HG02981 (cell line): ENCODE data around the gene CELF5.

Experiments
- ATAC-seq: cut with Tn5 transposase; IDR thresholded peaks from one replicate; pipeline ENCODE4 v1.9.1; 2021; ENCODE audit warnings: mild to moderate bottlenecking, moderate library complexity; ENCODE audit not compliant: unreplicated experiment

CELF5 gene

DNA sequence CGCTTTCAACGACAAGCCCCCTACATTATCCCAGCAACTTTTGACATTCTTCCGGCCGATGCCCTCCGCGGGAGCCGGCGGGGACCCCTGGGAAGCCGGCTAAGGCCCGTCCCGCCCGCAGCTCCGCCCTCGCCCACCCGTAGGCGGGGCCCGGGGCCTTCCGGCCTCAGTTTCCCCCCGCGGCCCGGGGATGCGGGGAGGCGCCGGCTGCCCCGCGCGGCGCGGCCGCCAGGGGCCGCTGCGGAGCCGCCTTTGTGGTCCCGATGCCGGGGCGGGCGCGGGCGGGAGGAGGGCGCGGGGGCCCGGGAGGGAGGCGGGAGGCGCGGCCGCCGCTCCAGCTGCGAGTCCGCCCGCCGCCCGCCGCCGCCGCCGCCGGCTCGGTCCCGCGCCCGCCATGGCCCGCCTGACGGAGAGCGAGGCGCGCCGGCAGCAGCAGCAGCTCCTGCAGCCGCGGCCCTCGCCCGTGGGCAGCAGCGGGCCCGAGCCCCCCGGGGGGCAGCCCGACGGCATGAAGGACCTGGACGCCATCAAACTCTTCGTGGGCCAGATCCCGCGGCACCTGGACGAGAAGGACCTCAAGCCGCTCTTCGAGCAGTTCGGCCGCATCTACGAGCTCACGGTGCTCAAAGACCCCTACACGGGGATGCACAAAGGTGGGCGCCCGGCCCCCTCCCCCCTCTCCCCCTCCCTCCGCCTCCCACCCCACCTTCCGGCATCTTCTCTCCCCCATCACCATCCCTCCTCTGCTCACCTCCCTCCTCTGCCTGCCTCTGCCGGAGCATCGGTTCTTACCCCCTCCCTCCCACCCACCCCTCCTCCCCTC, at the start of gene CELF5:
TSS of gene CELF5 (plus strand) at position 316 of the 823 bp plus-strand sequence. CDS start at position 395, 79 bp downstream.
- no peak for ATAC-seq

DNA sequence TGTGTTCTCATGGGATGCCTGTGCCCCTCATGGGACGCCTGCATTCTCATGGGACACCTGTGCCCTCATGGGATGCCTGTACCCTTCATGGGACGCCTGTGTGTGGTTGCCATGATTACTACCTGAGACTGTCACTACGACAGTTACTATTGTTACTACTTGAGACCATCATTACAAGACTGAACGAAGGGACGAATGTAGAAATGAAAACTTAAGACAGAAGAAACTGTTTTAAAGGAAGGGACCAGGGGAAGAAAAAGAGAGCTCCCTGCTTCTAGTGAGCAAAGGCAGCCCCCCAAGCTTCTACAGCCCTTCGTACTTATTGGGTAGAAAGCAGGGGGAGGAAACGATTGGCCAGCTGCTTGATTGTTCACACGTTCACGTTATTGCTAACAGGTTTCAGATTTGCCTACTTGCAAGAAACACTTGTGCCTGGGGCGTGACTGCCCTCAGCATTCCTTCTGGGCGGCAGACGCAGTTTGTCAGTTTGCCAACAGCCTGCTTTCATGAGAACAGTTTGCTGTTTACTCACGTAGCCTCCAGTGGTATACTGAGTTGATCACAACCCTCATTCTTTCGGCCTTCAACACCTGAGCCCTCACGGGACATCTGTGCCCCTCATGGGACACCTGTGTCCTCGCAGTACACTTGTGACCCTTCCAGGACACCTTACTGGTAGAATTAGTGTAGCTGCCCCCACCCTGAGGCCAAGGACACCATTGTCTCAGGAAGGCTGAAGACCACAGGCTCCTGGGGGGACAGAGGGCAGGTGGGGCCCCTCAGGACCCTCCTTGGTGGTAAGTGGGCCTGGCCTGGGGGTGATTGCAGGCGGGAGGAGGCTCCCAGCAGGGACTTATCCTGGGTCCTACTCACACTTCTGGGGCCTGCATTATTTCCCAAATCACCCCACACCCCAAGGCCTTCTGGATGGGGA, 48.4 kb upstream of the CELF5 start:
- ATAC-seq = no peak

GRCh38 chr19:3176715-3177501, 47.6 kb upstream of the CELF5 start:
- ATAC-seq = no peak

GRCh38 chr19:3178377-3178972, 46.0 kb upstream of the CELF5 start, which contains the start of gene S1PR4:
TSS of gene S1PR4 (plus strand) at chr19:3178769. CDS start at chr19:3178793, 24 bp downstream.
- ATAC-seq = no peak

- no peak for ATAC-seq
Measured at GRCh38 chr19:3178973-3179738, 45.3 kb upstream of the CELF5 start.

GRCh38 chr19:3179739-3180293, 44.6 kb upstream of the CELF5 start:
- ATAC-seq = no peak

DNA sequence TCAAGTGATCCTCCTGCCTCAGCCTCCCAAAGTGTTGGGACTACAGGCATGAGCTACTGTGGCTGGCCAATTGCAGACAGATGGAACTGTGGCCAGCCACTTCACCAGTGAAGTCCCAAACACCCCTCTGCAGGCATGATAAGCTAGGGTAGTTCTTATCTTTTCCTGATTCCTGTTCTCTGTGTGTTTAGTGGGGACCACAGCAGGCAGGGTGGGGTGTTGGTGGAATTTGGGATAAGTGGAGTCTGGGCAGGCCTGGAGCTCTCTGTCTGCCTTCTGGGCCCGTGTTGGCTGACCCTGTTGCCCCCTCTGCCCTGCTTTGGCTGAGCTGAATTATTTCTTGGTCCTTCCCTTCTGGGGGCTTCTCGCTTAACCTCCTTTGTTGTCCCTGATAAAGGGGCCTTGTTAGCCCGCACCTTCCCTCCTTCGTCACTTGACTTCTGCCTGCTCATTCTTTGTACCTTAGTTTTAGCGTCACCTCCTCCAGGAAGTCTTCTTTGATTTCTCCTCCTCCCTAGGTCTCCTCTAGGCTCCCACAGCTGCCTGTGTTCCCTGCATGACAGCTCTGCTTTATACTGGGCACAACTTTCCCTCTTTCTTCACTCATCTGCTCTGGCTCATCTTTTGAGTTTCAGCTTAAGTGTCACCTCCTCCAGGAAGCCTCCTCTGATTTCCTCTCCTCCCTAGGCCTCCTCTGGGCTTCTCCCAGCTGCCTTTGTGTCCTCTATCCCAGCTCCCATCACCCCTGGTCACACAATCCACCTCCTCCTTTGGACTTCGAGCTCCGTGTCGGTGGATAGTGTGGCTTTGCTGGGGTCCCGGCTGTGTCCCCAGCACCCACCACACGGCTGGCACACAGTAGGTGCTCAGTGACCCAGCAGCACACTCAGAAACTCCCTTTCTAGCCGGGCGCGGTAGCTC, 40.5 kb upstream of the CELF5 start:
- ATAC-seq = no peak

GRCh38 chr19:3184847-3185460, 39.5 kb upstream of the CELF5 start:
- ATAC-seq = peak; percentile 16

GRCh38 chr19:3185461-3186159, 38.9 kb upstream of the CELF5 start, which contains the start of gene NCLN:
TSS of gene NCLN (plus strand) at chr19:3185930. CDS start at chr19:3186031, 101 bp downstream.
- peak; percentile 68 for ATAC-seq

DNA sequence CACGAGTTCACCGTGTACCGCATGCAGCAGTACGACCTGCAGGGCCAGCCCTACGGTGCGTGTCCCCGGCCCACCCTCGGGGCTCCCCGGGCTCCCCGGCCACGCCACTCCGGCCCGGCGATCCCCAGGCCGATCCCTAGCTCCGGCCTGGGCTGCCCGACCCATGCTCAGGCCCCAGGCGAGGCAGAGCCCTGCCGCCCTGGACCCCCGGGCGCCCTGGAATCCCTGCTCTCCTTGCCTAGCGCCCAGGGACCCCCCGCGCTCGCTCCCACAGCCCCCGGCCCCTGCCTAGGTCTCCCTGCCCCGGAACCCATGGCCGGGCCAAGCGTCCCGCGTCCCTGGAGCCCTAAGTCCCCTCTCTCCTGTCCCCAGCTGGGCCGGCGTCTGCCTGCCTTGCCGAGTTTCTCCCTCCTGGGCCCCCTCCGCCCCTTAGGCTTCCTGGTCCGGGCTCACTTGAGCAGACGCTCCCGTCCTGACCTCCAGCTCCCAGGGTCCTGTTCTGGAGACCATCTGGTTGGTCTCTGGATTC, 38.2 kb upstream of the CELF5 start:
- ATAC-seq = no peak

GRCh38 chr19:3186891-3187661, 37.4 kb upstream of the CELF5 start:
- no peak for ATAC-seq

- no peak for ATAC-seq
Measured at GRCh38 chr19:3187662-3188511, 36.6 kb upstream of the CELF5 start.

DNA sequence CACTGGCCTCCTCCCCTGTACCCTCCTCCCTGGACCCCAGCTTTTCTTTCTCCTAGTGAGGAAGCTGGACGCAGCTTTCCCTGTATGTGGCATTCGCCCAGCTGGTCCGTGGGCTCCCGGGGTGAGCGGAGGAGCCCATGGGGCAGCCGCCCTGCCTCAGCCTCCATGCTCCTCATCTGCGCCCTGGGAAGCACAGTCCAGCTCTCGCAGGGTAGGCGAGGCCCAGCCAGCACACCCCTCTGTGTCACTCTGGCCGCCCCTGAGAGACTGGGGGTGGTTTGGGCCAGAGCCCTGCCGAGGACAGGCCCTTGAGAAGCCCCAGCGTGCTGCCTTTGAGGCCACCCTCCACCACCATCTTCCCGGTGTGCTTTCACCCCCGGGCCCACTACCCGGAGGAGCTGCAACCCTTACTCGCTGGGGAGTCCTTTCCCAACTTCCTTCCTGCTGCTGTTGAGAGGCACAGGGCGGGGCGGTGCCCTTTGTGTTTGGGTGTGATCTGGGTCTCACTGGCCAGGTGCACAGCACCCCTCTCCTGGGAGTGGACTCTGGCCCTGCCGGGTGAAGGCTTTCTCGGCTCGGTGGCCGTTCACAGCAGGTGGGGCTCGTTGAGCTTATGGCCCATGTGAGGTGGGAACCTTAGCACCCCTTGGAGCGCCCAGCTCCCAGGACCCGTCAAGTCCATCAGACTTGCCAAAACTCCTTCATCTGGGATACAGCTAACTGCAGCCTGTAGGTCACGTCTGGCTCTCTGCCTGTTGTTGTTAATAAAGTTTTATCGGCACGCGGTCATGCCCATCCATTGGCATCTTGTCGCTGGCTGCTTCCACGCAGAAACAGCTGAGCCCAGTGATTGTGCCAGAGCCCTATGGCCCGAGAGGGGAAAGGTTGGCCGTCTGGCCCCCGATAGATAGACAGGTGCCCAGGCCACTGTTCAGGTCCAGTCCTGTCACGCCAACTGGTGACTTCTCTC, 35.5 kb upstream of the CELF5 start:
- ATAC-seq = no peak
